Measurements from ENCODE around the gene ZSCAN16.
"Not testable (repeated sequence)": the region's sequence is repeated elsewhere in the genome, so short reads cannot be mapped to it uniquely, and the experiment has no call there.

The ZSCAN16 gene

DNA sequence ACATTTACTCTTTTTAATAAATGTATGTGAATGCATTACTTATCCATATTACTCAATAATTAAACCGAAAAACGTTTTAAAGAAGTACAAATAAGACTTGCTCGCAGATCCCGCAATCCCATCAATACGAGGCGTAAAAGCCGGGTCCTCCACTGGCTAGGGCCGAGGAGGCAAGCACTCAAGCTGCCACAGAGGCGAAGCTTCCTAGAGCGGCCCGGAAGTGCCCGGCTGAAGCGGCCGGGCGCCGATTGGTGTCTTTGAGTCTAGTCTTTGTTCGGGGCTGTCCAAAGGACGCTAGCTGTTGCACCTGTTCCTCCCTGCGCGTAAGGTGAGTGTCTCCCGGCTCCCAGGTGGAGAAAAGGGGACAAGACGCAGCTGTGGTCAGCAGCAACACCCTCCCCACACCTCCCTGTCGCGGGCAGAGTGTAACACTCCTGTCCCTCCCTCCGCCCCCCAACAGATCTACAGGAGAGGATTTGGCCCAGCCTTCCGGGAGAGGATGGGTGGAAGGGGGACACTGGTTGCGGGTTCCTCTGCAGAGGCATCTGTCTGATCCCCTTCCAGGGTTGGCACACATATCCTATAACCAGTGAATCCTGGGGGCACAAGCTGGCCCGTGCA is at the start of gene ZSCAN16:
Gene ZSCAN16 (plus strand): TSS at position 260 of the 621 bp plus-strand sequence. CDS start 835 bp downstream, outside the sequence.
- Histone ChIP-seq H3K36me3 (ENCODE audit: insufficient read depth, low read length) (peaks cover 37% of the 10 kb centered on the region), H3K4me1 (ENCODE audit: insufficient read depth, low read length, severe bottlenecking) (peaks cover 28% of the 10 kb centered on the region), H2AFZ (ENCODE audit: low read length) (peak within 1 kb of the TSS; percentile 72; the same call in 1 of the 2 replicates), H3K4me2 (ENCODE audit: low read length) (peak within 1 kb of the TSS; percentile 98), H4K20me1 (ENCODE audit: insufficient read depth, low read length) (no peaks in the 10 kb centered on the region), H3K9me2 (ENCODE audit: low read depth, low read length) (no peaks in the 10 kb centered on the region), H3K9me3 (ENCODE audit: low read length) (no peaks in the 10 kb centered on the region; the same call in 1 of the 2 replicates), H3K9ac (ENCODE audit: low read length) (peak within 1 kb of the TSS; percentile 88), H3K4me3 (ENCODE audit: low read depth, low read length, poor library complexity, severe bottlenecking) (peak within 1 kb of the TSS; percentile 79), H3K27me3 (ENCODE audit: insufficient read depth, low read length) (no peaks in the 10 kb centered on the region), H3K79me2 (ENCODE audit: insufficient read depth, low read length) (peaks cover 17% of the 10 kb centered on the region; the same call in 1 of the 2 replicates), H3F3A (ENCODE audit: insufficient read depth, low read length) (no peaks in the 10 kb centered on the region), H3K27ac (ENCODE audit: low read depth, low read length, poor library complexity, severe bottlenecking) (peak within 1 kb of the TSS; percentile 24)
- TF ChIP-seq, protein P1, sequence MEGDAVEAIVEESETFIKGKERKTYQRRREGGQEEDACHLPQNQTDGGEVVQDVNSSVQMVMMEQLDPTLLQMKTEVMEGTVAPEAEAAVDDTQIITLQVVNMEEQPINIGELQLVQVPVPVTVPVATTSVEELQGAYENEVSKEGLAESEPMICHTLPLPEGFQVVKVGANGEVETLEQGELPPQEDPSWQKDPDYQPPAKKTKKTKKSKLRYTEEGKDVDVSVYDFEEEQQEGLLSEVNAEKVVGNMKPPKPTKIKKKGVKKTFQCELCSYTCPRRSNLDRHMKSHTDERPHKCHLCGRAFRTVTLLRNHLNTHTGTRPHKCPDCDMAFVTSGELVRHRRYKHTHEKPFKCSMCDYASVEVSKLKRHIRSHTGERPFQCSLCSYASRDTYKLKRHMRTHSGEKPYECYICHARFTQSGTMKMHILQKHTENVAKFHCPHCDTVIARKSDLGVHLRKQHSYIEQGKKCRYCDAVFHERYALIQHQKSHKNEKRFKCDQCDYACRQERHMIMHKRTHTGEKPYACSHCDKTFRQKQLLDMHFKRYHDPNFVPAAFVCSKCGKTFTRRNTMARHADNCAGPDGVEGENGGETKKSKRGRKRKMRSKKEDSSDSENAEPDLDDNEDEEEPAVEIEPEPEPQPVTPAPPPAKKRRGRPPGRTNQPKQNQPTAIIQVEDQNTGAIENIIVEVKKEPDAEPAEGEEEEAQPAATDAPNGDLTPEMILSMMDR (IDR thresholded peaks at IDR 0.05; ENCODE audit: low read length): no peak
- TF ChIP-seq EZH2 (IDR thresholded peaks at IDR 0.05; ENCODE audit: borderline replicate concordance, low read length): no peak

DNA sequence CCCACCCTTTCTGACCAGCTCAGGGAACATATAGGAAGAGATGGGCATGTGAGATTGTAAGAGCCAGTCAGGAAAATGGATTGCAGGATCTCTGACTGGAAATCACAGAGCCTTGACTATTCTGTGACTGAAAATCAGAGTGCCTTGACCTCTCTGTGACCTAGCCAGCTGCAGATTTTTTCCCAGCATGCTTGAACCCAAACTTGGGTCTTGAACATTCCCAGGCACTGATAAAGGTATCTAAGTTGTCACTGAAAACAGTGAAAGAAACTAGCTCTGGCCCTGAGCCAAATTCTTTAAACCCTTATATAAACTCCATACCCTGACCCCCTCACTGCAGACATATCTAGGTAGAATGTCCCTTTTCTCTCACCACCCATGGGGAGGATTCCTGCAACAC is 46.4 kb upstream of the ZSCAN16 start:
- no peak overlapping the region for H3K4me3 ChIP-seq (ENCODE audit: low read depth, low read length, poor library complexity, severe bottlenecking)
- no peak overlapping the region for H3K27ac ChIP-seq (ENCODE audit: low read depth, low read length, poor library complexity, severe bottlenecking)
- no peaks in the 10 kb centered on the region; the same call in 1 of the 2 replicates for H3K9me3 ChIP-seq (ENCODE audit: low read length)
- H3K4me2 ChIP-seq (ENCODE audit: low read length): no peak overlapping the region
- H3K27me3 ChIP-seq (ENCODE audit: insufficient read depth, low read length): no peaks in the 10 kb centered on the region
- no peaks in the 10 kb centered on the region for H3K9me2 ChIP-seq (ENCODE audit: low read depth, low read length)
- TF ChIP-seq, protein P1 (IDR thresholded peaks at IDR 0.05; ENCODE audit: low read length): no peak
- TF ChIP-seq EZH2 (IDR thresholded peaks at IDR 0.05; ENCODE audit: borderline replicate concordance, low read length): no peak
- H4K20me1 ChIP-seq (ENCODE audit: insufficient read depth, low read length): no peaks in the 10 kb centered on the region
- H3K79me2 ChIP-seq (ENCODE audit: insufficient read depth, low read length): no peaks in the 10 kb centered on the region
- H3K36me3 ChIP-seq (ENCODE audit: insufficient read depth, low read length): no peaks in the 10 kb centered on the region
- no peak overlapping the region for H3K9ac ChIP-seq (ENCODE audit: low read length)
- no peak overlapping the region for H2AFZ ChIP-seq (ENCODE audit: low read length)
- H3K4me1 ChIP-seq (ENCODE audit: insufficient read depth, low read length, severe bottlenecking): peaks cover 19% of the 10 kb centered on the region
- H3F3A ChIP-seq (ENCODE audit: insufficient read depth, low read length): no peaks in the 10 kb centered on the region

GRCh38 chr6:28078836-28079235 is 45.6 kb upstream of the ZSCAN16 start:
- Histone ChIP-seq H3K4me3 (ENCODE audit: low read depth, low read length, poor library complexity, severe bottlenecking) (no peak overlapping the region), H3K36me3 (ENCODE audit: insufficient read depth, low read length) (no peaks in the 10 kb centered on the region), H3K9me3 (ENCODE audit: low read length) (no peaks in the 10 kb centered on the region; the same call in 1 of the 2 replicates), H3K27ac (ENCODE audit: low read depth, low read length, poor library complexity, severe bottlenecking) (no peak overlapping the region), H3K4me1 (ENCODE audit: insufficient read depth, low read length, severe bottlenecking) (peaks cover 19% of the 10 kb centered on the region), H3K79me2 (ENCODE audit: insufficient read depth, low read length) (no peaks in the 10 kb centered on the region), H2AFZ (ENCODE audit: low read length) (no peak overlapping the region), H3K9me2 (ENCODE audit: low read depth, low read length) (no peaks in the 10 kb centered on the region), H4K20me1 (ENCODE audit: insufficient read depth, low read length) (no peaks in the 10 kb centered on the region), H3K4me2 (ENCODE audit: low read length) (no peak overlapping the region), H3K9ac (ENCODE audit: low read length) (no peak overlapping the region), H3K27me3 (ENCODE audit: insufficient read depth, low read length) (no peaks in the 10 kb centered on the region), H3F3A (ENCODE audit: insufficient read depth, low read length) (no peaks in the 10 kb centered on the region)
- TF ChIP-seq, protein P1 (IDR thresholded peaks at IDR 0.05; ENCODE audit: low read length): no peak
- TF ChIP-seq EZH2 (IDR thresholded peaks at IDR 0.05; ENCODE audit: borderline replicate concordance, low read length): no peak

DNA sequence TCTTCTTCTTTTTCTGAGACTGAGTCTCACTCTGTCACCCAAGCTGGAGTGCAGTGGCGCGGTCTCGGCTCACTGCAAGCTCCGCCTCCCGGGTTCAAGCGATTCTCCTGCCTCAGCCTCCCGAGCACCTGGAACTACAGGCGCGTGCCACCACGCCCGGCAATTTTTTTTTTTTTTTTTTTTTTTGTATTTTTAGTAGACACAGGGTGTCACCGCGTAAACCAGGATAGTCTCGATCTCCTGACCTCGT is 44.1 kb upstream of the ZSCAN16 start, which contains the start of gene ZNF165:
Gene ZNF165 (plus strand): TSS at position 188 of the 250 bp plus-strand sequence. CDS start 4,913 bp downstream, outside the sequence.
- H3K79me2 ChIP-seq (ENCODE audit: insufficient read depth, low read length); H3K27me3 ChIP-seq (ENCODE audit: insufficient read depth, low read length); H3F3A ChIP-seq (ENCODE audit: insufficient read depth, low read length); H3K9me2 ChIP-seq (ENCODE audit: low read depth, low read length); H3K9me3 ChIP-seq (ENCODE audit: low read length); H4K20me1 ChIP-seq (ENCODE audit: insufficient read depth, low read length); H3K36me3 ChIP-seq (ENCODE audit: insufficient read depth, low read length): not testable (repeated sequence)
- Histone ChIP-seq H3K4me3 (ENCODE audit: low read depth, low read length, poor library complexity, severe bottlenecking) (peak within 1 kb of the TSS; percentile 95), H3K4me1 (ENCODE audit: insufficient read depth, low read length, severe bottlenecking) (peaks cover 19% of the 10 kb centered on the region), H3K27ac (ENCODE audit: low read depth, low read length, poor library complexity, severe bottlenecking) (peak within 1 kb of the TSS; percentile 67), H3K9ac (ENCODE audit: low read length) (peak within 1 kb of the TSS; percentile 93), H3K4me2 (ENCODE audit: low read length) (peak within 1 kb of the TSS; percentile 99), H2AFZ (ENCODE audit: low read length) (peak within 1 kb of the TSS; percentile 93; the same call in 1 of the 2 replicates)
